HEK293T (cell line): ENCODE measurements around the gene ACTN2.

Source experiments
- NFRKB ChIP-seq: fragments of 450-650 bp; IDR thresholded peaks from 2 replicates; pipeline ENCODE4 v1.6.1; 2016; ENCODE audit warnings: mild to moderate bottlenecking, moderate library complexity
- SUZ12 ChIP-seq: fragments of 450-650 bp; IDR thresholded peaks from 2 replicates; pipeline ENCODE4 v1.6.1; 2016; ENCODE audit warnings: mild to moderate bottlenecking

DNA sequence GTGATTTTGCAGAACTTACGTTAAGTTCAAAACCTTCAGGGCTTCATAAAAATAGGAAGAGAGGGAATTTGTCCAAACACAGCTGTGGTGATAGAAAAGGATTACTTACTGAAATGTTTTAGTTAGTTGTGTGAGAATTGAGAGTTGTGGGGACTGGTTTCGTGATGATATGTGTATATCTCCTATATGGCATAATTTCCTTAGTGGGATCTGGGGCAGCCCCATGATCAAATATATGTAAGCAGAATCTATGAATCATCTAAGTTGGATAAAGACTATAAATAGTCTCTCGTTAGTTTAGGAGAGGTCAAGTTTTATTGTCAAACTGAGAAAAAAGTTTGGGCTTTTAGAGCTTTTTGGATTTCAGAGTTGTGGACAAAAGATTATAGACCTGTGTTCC, 123.7 kb downstream of the ACTN2 start:
- TF ChIP-seq SUZ12 (no peak), NFRKB (no peak)
